Mesendoderm (in vitro differentiated cells): ENCODE data around the gene RFX1.

Source experiments
- DNase-seq: peaks from one replicate; pipeline ENCODE4 v3.0.0; 2013
- H2AK5ac ChIP-seq: 2 replicates; pipeline ENCODE4 v1.6.1; 2013; ENCODE audit warnings: low read length, inconsistent platforms
- H2BK120ac ChIP-seq: 2 replicates; pipeline ENCODE4 v1.6.1; 2013; ENCODE audit warnings: low read depth, mild to moderate bottlenecking, low read length, moderate library complexity, mixed read lengths
- H2BK15ac ChIP-seq: replicated peaks from 2 replicates; pipeline ENCODE4 v1.6.1; 2013; ENCODE audit warnings: low read depth, mild to moderate bottlenecking, moderate library complexity
- H2BK5ac ChIP-seq: 2 replicates; pipeline ENCODE4 v1.6.1; 2013; ENCODE audit warnings: low read length, inconsistent platforms
- H3K18ac ChIP-seq: 2 replicates; pipeline ENCODE4 v1.6.1; 2013; ENCODE audit warnings: mild to moderate bottlenecking, low read length, mixed read lengths
- H3K23ac ChIP-seq: one replicate; pipeline ENCODE4 v1.6.1; 2013; ENCODE audit warnings: low read length
- H3K27ac ChIP-seq: 2 replicates; pipeline ENCODE4 v1.5.1; 2013; ENCODE audit warnings: low read depth, mild to moderate bottlenecking, inconsistent platforms, low read length, moderate library complexity
- H3K27me3 ChIP-seq: 2 replicates; pipeline ENCODE4 v1.6.1; 2013; ENCODE audit warnings: low read length, control low read depth, mild to moderate bottlenecking, inconsistent platforms; ENCODE audit not compliant: insufficient read depth, poor library complexity
- H3K36me3 ChIP-seq: 2 replicates; pipeline ENCODE4 v1.6.1; 2013; ENCODE audit warnings: low read length, inconsistent platforms; ENCODE audit not compliant: control insufficient read depth, insufficient read depth
- H3K4ac ChIP-seq: one replicate; pipeline ENCODE4 v1.6.1; 2013; ENCODE audit warnings: low read depth, mild to moderate bottlenecking, low read length, moderate library complexity
- H3K4me1 ChIP-seq: 2 replicates; pipeline ENCODE4 v1.6.1; 2013; ENCODE audit warnings: low read depth, low read length, inconsistent platforms; ENCODE audit not compliant: control insufficient read depth
- H3K4me2 ChIP-seq: 2 replicates; pipeline ENCODE4 v1.6.1; 2013; ENCODE audit warnings: low read length
- H3K4me3 ChIP-seq: 2 replicates; pipeline ENCODE4 v1.5.1; 2013; ENCODE audit warnings: mild to moderate bottlenecking, low read length
- H3K56ac ChIP-seq: one replicate; pipeline ENCODE4 v1.6.1; 2013; ENCODE audit warnings: low read length
- H3K79me1 ChIP-seq: 2 replicates; pipeline ENCODE4 v1.6.1; 2013; ENCODE audit warnings: low read length, inconsistent platforms
- H3K79me2 ChIP-seq: 2 replicates; pipeline ENCODE4 v1.6.1; 2013; ENCODE audit warnings: mild to moderate bottlenecking, low read length; ENCODE audit not compliant: control insufficient read depth, insufficient read depth
- H3K9ac ChIP-seq: 2 replicates; pipeline ENCODE4 v1.6.1; 2013; ENCODE audit warnings: low read length, inconsistent platforms
- H4K5ac ChIP-seq: one replicate; pipeline ENCODE4 v1.6.1; 2013; ENCODE audit warnings: low read length
- H4K8ac ChIP-seq: one replicate; pipeline ENCODE4 v1.6.1; 2013; ENCODE audit warnings: low read depth, mild to moderate bottlenecking, control low read depth, low read length, moderate library complexity
- WGBS: extraction: QIAGEN DNeasy Blood & Tissue Kit; methylation state at CpG from one replicate; pipeline ENCODE4 v1.1.7; 2013; ENCODE audit warnings: low lambda C conversion rate, missing lambda C conversion rate; ENCODE audit not compliant: insufficient coverage; ENCODE audit errors: extremely low coverage; 5-methylcytosine and 5-hydroxymethylcytosine counted together

Gene RFX1

DNA sequence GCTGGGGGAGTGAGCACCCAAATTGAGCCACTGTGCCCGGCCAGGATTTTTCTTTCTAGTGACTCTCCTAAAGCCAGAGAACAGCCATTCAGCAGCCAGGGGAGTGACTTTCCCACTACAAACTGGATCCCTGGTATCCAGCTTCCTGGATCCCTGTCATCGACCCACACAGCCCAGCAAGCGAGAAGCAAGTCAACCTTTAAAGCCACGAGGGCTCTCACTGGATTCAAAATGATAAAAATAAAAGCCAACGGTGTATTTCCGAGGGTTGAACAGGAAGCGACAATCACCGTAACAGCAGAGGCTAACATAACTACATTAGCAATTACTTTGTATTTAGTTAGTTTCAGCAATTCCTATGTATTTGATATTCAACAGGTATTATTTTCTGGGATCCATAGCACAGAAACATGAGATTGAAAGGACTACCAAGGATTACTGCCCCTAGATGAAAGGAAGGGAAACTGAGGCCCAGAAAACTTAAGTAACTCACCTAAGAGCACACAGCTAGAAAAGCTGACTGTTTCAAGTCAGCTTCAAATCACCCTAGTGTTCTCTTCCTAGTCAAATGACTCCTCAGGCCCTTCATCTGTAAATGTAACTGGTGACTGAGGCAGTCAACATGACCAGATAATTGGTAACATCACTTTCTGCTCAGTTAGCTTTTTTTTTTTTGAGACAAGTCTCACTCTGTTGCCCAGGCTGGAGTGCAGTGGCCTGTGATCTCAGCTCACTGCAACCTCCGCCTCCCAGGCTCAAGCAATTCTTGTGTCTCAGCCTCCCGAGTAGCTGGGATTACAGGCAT, 2.7 kb downstream of the RFX1 start:
- Histone ChIP-seq H3K4me3 (no peak overlapping the region), H2BK5ac (no peak overlapping the region), H3K36me3 (no peaks in the 10 kb centered on the region), H2BK120ac (no peak overlapping the region), H3K4ac (no peak overlapping the region), H3K56ac (peak overlapping the region; percentile 2), H3K79me1 (peaks cover 14% of the 10 kb centered on the region), H3K27ac (no peak overlapping the region), H3K23ac (no peak overlapping the region), H2BK15ac (no peak overlapping the region), H3K79me2 (peaks cover 7% of the 10 kb centered on the region), H3K9ac (no peak overlapping the region), H2AK5ac (no peak overlapping the region), H3K4me2 (no peak overlapping the region), H3K18ac (no peak overlapping the region), H4K8ac (no peak overlapping the region), H3K27me3 (no peaks in the 10 kb centered on the region), H3K4me1 (no peaks in the 10 kb centered on the region), H4K5ac (no peak overlapping the region)
- DNase-seq, result no peak
- WGBS, result no CpG with 5 or more reads among the region's 10 CpGs

DNA sequence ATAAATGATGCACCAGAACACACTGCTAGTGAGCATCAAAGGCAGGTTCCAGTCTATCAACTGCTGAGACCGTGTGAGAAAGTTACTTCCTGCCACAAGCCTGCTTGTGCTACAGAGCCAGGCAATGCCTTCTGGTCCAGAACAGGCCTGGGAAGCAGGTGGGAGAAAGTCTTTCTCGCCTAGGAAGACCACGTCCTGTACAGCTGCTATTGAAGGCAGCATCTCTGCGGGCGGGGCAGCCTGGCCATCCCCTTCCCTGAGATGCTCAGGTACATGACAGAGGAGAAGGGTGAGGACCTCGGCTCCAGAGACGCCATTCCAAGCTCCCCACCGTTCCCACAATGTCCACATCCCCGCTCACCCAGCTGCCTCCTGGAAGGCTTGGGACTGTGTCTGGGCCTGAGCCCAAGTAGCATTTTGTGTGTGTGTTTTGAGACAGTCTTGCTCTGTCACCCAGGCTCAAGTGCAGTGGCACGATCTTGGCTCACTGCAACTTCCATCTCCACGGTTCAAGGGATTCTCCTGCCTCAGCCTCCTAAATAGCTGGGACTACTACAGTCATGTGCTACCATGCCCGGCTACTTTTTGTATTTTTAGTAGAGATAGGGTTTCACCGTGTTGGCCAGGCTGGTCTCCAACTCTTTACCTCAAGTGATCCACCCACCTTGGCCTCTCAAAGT, 3.4 kb downstream of the RFX1 start:
- Histone ChIP-seq H3K4ac (no peak overlapping the region), H3K27ac (no peak overlapping the region), H3K4me1 (no peaks in the 10 kb centered on the region), H2BK5ac (no peak overlapping the region), H4K8ac (no peak overlapping the region), H4K5ac (no peak overlapping the region), H3K79me1 (peaks cover 14% of the 10 kb centered on the region), H3K36me3 (no peaks in the 10 kb centered on the region), H3K79me2 (peaks cover 7% of the 10 kb centered on the region), H2BK15ac (no peak overlapping the region), H3K23ac (no peak overlapping the region), H2BK120ac (no peak overlapping the region), H3K56ac (no peak overlapping the region), H3K4me2 (no peak overlapping the region), H2AK5ac (no peak overlapping the region), H3K4me3 (no peak overlapping the region), H3K27me3 (no peaks in the 10 kb centered on the region), H3K18ac (no peak overlapping the region), H3K9ac (no peak overlapping the region)
- DNase-seq, result no peak
- no CpG with 5 or more reads among the region's 13 CpGs for WGBS

DNA sequence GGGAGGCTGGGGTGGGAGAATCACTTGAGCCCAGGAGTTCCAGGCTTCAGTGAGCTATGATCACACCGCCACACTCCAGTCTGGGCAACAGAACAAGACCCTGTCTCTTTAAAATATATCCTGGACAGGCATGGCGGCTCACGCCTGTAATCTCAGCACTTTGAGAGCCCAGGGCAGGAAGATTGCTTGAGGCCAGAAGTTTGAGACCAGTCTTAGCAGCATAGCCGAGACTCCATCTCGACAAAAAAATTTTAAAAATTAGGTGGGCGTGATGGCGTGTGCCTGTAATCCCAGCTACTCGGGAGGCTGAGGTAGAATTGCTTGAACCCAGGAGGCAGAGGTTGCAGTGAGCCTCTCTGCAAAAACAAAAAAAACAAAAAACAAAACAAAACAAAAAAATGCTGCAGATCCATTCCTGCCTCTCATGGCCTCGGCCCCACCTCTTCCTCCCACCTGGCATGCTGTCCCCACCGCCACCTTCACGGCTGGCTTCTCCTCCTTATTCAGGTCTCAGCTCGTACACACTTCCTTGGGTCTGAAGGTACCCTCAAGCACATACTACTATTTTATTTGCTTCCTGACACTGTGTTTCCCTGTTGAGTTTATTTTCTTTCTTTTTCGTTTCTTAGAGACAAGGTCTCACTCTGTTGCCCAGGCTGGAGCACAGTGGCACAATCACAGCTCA, 5.3 kb downstream of the RFX1 start:
- Histone ChIP-seq H3K79me2 (peaks cover 7% of the 10 kb centered on the region), H3K56ac (no peak overlapping the region), H3K18ac (no peak overlapping the region), H3K79me1 (peaks cover 14% of the 10 kb centered on the region), H2BK15ac (no peak overlapping the region), H3K23ac (no peak overlapping the region), H3K36me3 (no peaks in the 10 kb centered on the region), H3K4me2 (no peak overlapping the region), H2BK5ac (no peak overlapping the region), H4K8ac (no peak overlapping the region), H3K9ac (no peak overlapping the region), H3K4ac (no peak overlapping the region), H3K27ac (no peak overlapping the region), H4K5ac (no peak overlapping the region), H3K4me1 (no peaks in the 10 kb centered on the region), H2BK120ac (no peak overlapping the region), H3K27me3 (no peaks in the 10 kb centered on the region), H2AK5ac (no peak overlapping the region), H3K4me3 (no peak overlapping the region)
- no CpG with 5 or more reads among the region's 13 CpGs for WGBS
- no peak for DNase-seq

DNA sequence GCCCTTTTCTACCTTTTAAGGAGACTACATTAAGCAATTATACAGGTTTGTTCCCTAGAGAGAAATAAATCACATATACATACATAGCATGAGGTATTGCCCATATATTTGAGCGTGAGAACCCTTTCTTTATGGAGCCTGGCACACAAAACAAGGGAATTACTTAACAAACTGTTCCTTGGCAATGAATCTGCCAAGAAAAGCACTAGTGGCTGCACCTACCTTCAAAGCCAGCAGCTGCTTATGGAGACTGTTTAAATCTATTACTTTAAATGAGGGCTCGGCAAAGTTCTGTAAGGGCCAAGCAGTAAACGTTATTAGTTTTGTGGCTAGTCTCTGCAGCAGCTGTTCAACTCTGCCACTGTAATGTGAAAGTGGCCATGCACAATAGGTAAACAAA, 7.0 kb downstream of the RFX1 start:
- no peak overlapping the region for H2BK5ac ChIP-seq
- no peaks in the 10 kb centered on the region for H3K4me1 ChIP-seq
- no peak overlapping the region for H2BK15ac ChIP-seq
- H3K18ac ChIP-seq, result no peak overlapping the region
- no peaks in the 10 kb centered on the region for H3K27me3 ChIP-seq
- no peak overlapping the region for H3K56ac ChIP-seq
- no peak overlapping the region for H2AK5ac ChIP-seq
- no peak overlapping the region for H4K8ac ChIP-seq
- no peak overlapping the region for H3K4me2 ChIP-seq
- no CpG with 5 or more reads among the region's 3 CpGs for WGBS
- no peak for DNase-seq
- peaks cover 3% of the 10 kb centered on the region for H3K79me2 ChIP-seq
- H3K9ac ChIP-seq, result no peak overlapping the region
- H4K5ac ChIP-seq, result no peak overlapping the region
- no peak overlapping the region for H3K27ac ChIP-seq
- H3K4ac ChIP-seq, result no peak overlapping the region
- no peak overlapping the region for H3K4me3 ChIP-seq
- H2BK120ac ChIP-seq, result no peak overlapping the region
- no peaks in the 10 kb centered on the region for H3K36me3 ChIP-seq
- H3K79me1 ChIP-seq, result peaks cover 12% of the 10 kb centered on the region
- no peak overlapping the region for H3K23ac ChIP-seq

DNA sequence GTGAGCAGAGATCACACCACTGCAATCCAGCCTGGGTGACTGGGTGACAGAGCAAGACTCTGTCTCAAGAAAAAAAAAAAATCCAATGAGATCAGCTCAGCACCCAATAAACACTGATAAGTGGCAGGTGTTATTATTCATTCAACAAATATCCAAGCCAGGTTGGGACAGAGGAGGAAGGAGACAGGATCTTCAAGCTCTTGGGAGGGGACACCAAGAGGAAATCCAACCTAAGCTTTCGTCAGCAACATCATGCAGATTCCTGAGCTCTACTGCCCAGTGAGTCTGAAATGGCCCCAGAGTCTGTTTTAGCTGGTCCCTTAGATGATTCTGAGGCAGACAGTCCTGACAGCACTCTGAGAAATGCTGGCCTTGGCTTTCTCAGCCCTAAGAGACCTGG, 7.7 kb downstream of the RFX1 start:
- no CpG with 5 or more reads among the region's 1 CpG for WGBS
- no peak overlapping the region for H3K4me3 ChIP-seq
- no peak overlapping the region for H3K27ac ChIP-seq
- peaks cover 12% of the 10 kb centered on the region for H3K79me1 ChIP-seq
- H3K79me2 ChIP-seq, result peaks cover 3% of the 10 kb centered on the region
- no peaks in the 10 kb centered on the region for H3K27me3 ChIP-seq
- H2AK5ac ChIP-seq, result no peak overlapping the region
- H3K4me2 ChIP-seq, result no peak overlapping the region
- H3K56ac ChIP-seq, result no peak overlapping the region
- no peaks in the 10 kb centered on the region for H3K36me3 ChIP-seq
- H3K9ac ChIP-seq, result no peak overlapping the region
- no peak overlapping the region for H2BK120ac ChIP-seq
- H3K4ac ChIP-seq, result no peak overlapping the region
- H4K5ac ChIP-seq, result no peak overlapping the region
- DNase-seq, result no peak
- no peak overlapping the region for H2BK15ac ChIP-seq
- H2BK5ac ChIP-seq, result no peak overlapping the region
- no peaks in the 10 kb centered on the region for H3K4me1 ChIP-seq
- H3K23ac ChIP-seq, result no peak overlapping the region
- H4K8ac ChIP-seq, result no peak overlapping the region
- no peak overlapping the region for H3K18ac ChIP-seq
